SK-N-SH (cell line): Measurements from ENCODE around the gene NECTIN1. TPM values are rescaled to one million over a fixed set of nuclear protein-coding genes. Genes with fewer than 3 reads are reported as not detected.
A peak's percentile ranks its signal among the peaks of the same experiment; 100 is the strongest.

Experiments
- CTCF ChIA-PET: fragments of 300-600, 350-600 bp; formaldehyde crosslinking; extraction: SDS; loops from one replicate; lab custom pipeline; 2021; lab: Yijun Ruan, JAX
- POLR2A ChIA-PET: fragments of 350-600 bp; sonication (Branson Sonifier 250); formaldehyde crosslinking; extraction: SDS; loops from one replicate; lab custom pipeline; 2020; ENCODE audit warnings: antibody characterized with exemption, inconsistent platforms; lab: Yijun Ruan, JAX
- DNase-seq: peaks from one replicate; pipeline ENCODE4 v3.0.0; 2012
- H2AFZ ChIP-seq: fragments of 200-600 bp; sonication (generic); 2 replicates; pipeline ENCODE4 v1.8.1; 2016; ENCODE audit warnings: antibody characterized with exemption, mild to moderate bottlenecking, low read depth
- H3F3A ChIP-seq: fragments of 200-600 bp; sonication (generic); replicated peaks from 2 replicates; pipeline ENCODE3; 2016; ENCODE audit warnings: antibody characterized with exemption, mild to moderate bottlenecking; ENCODE audit not compliant: insufficient read depth
- H3K27ac ChIP-seq, 2 experiments: fragments of 200-500 bp in 1 of 2; fragments of 200-600 bp in 1 of 2; sonication (Bioruptor generic) in 1 of 2; sonication (generic), shearing (Covaris generic) in 1 of 2; 2 replicates each; pipeline versions ENCODE4 v1.5.1 to v1.6.1; 2014 to 2016; ENCODE audit warnings: low read depth in 2 of 2, inconsistent platforms in 1 of 2, low read length in 1 of 2, mild to moderate bottlenecking in 1 of 2, mixed read lengths in 1 of 2
- H3K27me3 ChIP-seq: fragments of 200-600 bp; sonication (generic), shearing (Covaris generic); 2 replicates; pipeline ENCODE4 v1.6.1; 2016; ENCODE audit warnings: mixed run types; ENCODE audit not compliant: insufficient read depth
- H3K36me3 ChIP-seq, 2 experiments: fragments of 200-500 bp in 1 of 2; fragments of 200-600 bp in 1 of 2; sonication (Bioruptor generic) in 1 of 2; sonication (generic) in 1 of 2; replicated peaks in 1 of 2; 2 replicates each; pipeline versions ENCODE3 to v1.5.1; 2014 to 2016; ENCODE audit warnings: low read length in 1 of 2, mild to moderate bottlenecking in 1 of 2; ENCODE audit not compliant: insufficient read depth in 2 of 2, control insufficient read depth in 1 of 2
- H3K4me1 ChIP-seq, 2 experiments: fragments of 200-500 bp in 1 of 2; fragments of 200-600 bp in 1 of 2; sonication (Bioruptor generic) in 1 of 2; sonication (generic), shearing (Covaris generic) in 1 of 2; 2 replicates each; pipeline versions ENCODE4 v1.5.1 to v1.6.1; 2014 to 2016; ENCODE audit warnings: low read depth in 1 of 2, low read length in 1 of 2, mixed run types in 1 of 2; ENCODE audit not compliant: insufficient read depth in 2 of 2, control insufficient read depth in 1 of 2
- H3K4me2 ChIP-seq: fragments of 200-600 bp; sonication (generic), shearing (Covaris generic); 2 replicates; pipeline ENCODE4 v1.6.1; 2017; ENCODE audit warnings: mixed run types
- H3K4me3 ChIP-seq, 2 experiments: fragments of 200-500 bp in 1 of 2; fragments of 200-600 bp in 1 of 2; sonication (Bioruptor generic) in 1 of 2; sonication (generic), shearing (Covaris generic) in 1 of 2; 2 replicates each; pipeline versions ENCODE4 v1.5.1 to v1.8.1; 2014 to 2016; ENCODE audit warnings: low read depth in 2 of 2, inconsistent platforms in 1 of 2, low read length in 1 of 2, mild to moderate bottlenecking in 1 of 2, mixed read lengths in 1 of 2, moderate library complexity in 1 of 2
- H3K79me2 ChIP-seq: fragments of 200-600 bp; sonication (generic); 2 replicates; pipeline ENCODE4 v1.8.1; 2017; ENCODE audit warnings: mild to moderate bottlenecking; ENCODE audit not compliant: insufficient read depth
- H3K9ac ChIP-seq: fragments of 200-600 bp; sonication (generic); 2 replicates; pipeline ENCODE4 v1.6.1; 2017; ENCODE audit warnings: mixed run types
- H3K9me2 ChIP-seq: fragments of 200-600 bp; sonication (generic); 2 replicates; pipeline ENCODE4 v1.6.1; 2017; ENCODE audit warnings: mixed run types
- H3K9me3 ChIP-seq: fragments of 200-600 bp; sonication (generic); 2 replicates; pipeline ENCODE4 v1.6.1; 2017; ENCODE audit warnings: mixed run types, mild to moderate bottlenecking, moderate library complexity
- H4K20me1 ChIP-seq: fragments of 200-600 bp; sonication (generic); 2 replicates; pipeline ENCODE4 v1.6.1; 2017; ENCODE audit warnings: mild to moderate bottlenecking, mixed run types; ENCODE audit not compliant: insufficient read depth
- CTCF ChIP-seq: fragments of 200-600 bp; sonication (generic); IDR thresholded peaks from 2 replicates; pipeline ENCODE4 v1.6.1; 2017; ENCODE audit warnings: antibody characterized with exemption, mild to moderate bottlenecking, moderate library complexity
- EP300 ChIP-seq, 2 experiments: IDR thresholded peaks; 2 replicates each; pipeline versions ENCODE4 v1.4.0 to v1.6.1; 2012; ENCODE audit warnings: borderline replicate concordance in 1 of 2, low read depth in 1 of 2, low read length in 1 of 2
- FOXM1 ChIP-seq: IDR thresholded peaks from 2 replicates; pipeline ENCODE4 v1.4.0; 2012; ENCODE audit warnings: low read depth, mild to moderate bottlenecking
- MXI1 ChIP-seq: IDR thresholded peaks from 2 replicates; pipeline ENCODE4 v1.6.1; 2012; ENCODE audit warnings: mild to moderate bottlenecking, low read depth, low read length, improper control_type of control experiment
- NFIC ChIP-seq: IDR thresholded peaks from 2 replicates; pipeline ENCODE4 v1.4.0; 2012; ENCODE audit warnings: borderline replicate concordance
- PBX3 ChIP-seq: IDR thresholded peaks from 2 replicates; pipeline ENCODE4; 2012
- RFX5 ChIP-seq: IDR thresholded peaks from 2 replicates; pipeline ENCODE4 v1.6.1; 2012; ENCODE audit warnings: mild to moderate bottlenecking, improper control_type of control experiment, low read length
- SMC3 ChIP-seq: IDR thresholded peaks from 2 replicates; pipeline ENCODE4 v1.6.1; 2012; ENCODE audit warnings: low read depth, low read length, improper control_type of control experiment
- TAF1 ChIP-seq: IDR thresholded peaks from 2 replicates; pipeline ENCODE4 v1.6.1; 2012; ENCODE audit warnings: low read depth, mild to moderate bottlenecking, low read length, moderate library complexity, borderline replicate concordance
- TEAD4 ChIP-seq: IDR thresholded peaks from 2 replicates; pipeline ENCODE4 v1.4.0; 2012; ENCODE audit warnings: mild to moderate bottlenecking, borderline replicate concordance; ENCODE audit not compliant: insufficient read depth
- USF1 ChIP-seq: IDR thresholded peaks from 2 replicates; pipeline ENCODE4 v1.4.0; 2012; ENCODE audit warnings: low read depth, borderline replicate concordance
- YY1 ChIP-seq: IDR thresholded peaks from 2 replicates; pipeline ENCODE4 v1.4.0; 2012; ENCODE audit warnings: low read depth, mild to moderate bottlenecking
- WGBS: methylation state at CpG from one replicate; pipeline ENCODE4 v1.1.6; 2017; ENCODE audit warnings: low lambda C conversion rate; 5-methylcytosine and 5-hydroxymethylcytosine counted together
- polyA plus RNA-seq, 3 experiments: library from polyadenylated mRNA; depleted of rRNA; stranded (reverse); fragments of >200 nt; gene quantifications; 2 replicates each; pipeline ENCODE4 v1.2.3, GENCODE V29; 2012

The NECTIN1 gene
- polyA plus RNA-seq, 1 of the 3 experiments (the other 2 are of a cell fraction) = 9.1 TPM

DNA sequence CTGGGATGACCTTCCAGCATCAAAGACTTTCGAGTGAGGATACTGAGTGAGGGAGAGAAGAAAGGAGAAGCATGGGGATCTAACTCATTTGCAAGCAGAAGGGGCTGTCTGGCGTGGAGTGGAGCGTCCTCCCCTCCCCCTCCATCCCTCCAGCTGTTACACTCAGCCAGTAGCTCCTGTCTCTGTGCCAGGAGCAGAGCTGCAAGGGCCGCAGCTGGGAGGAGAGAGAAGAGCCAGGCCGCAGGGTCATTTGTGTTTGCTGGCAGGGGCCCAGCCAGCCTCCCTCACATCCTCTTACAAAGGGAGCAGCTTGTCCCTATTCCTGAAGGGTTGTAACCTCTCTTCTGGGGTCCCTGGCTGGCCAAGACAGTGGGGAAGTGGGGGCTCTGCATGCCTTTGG is 57.9 kb downstream of the NECTIN1 start (continued):
- TF ChIP-seq EP300 (IDR thresholded peaks at IDR 0.05; ENCODE audit: borderline replicate concordance in 1 of 2, low read depth in 1 of 2, low read length in 1 of 2) = peak in 1 of 2 experiments; percentile 65; a peak in 1 of 4 replicates
- TF ChIP-seq PBX3 = no peak
- TF ChIP-seq YY1 = no peak
- TF ChIP-seq USF1 = no peak
- no peak for TF ChIP-seq TEAD4
- peak; percentile 50 for TF ChIP-seq MXI1
- no peak for TF ChIP-seq RFX5
- peak; percentile 20; the same call in 1 of the 2 replicates for TF ChIP-seq SMC3

DNA sequence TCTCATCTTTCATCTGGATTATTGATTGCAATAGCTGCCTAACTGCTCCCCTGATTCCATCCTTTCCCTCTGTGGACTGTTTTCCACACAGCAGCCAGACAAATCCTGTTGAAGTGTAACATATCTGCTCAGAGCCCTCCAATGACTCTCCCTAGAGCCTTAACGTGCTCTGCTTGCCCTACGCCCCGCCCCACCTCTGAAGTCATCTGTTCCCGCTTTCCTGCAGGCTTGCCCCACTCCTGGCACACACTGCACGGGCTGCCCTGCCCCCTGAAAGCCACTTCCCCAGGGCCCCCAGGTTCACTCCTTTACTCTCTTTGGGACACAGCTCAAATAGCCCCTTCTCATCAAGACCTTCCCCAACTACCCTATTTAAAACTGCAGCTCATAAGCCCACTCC is 59.5 kb downstream of the NECTIN1 start:
- Histone ChIP-seq H3K9me2 (no peaks in the 10 kb centered on the region), H3K36me3 (no peaks in the 10 kb centered on the region), H3K27ac (no peak overlapping the region), H3K4me3 (no peak overlapping the region), H3K4me1 (peaks cover 0 to 40% of the 10 kb centered on the region in 2 experiments; a peak in 1 of 4 replicates), H3F3A (no peaks in the 10 kb centered on the region), H2AFZ (no peak overlapping the region), H3K27me3 (no peaks in the 10 kb centered on the region), H3K9me3 (no peaks in the 10 kb centered on the region), H3K4me2 (no peak overlapping the region), H3K79me2 (no peaks in the 10 kb centered on the region), H3K9ac (no peak overlapping the region), H4K20me1 (no peaks in the 10 kb centered on the region)
- WGBS = 97% methylated on average over 5 of the region's 5 CpGs
- TF ChIP-seq USF1 (no peak), PBX3 (no peak), FOXM1 (no peak), NFIC (no peak), EP300 (IDR thresholded peaks at IDR 0.05; ENCODE audit: borderline replicate concordance in 1 of 2, low read depth in 1 of 2, low read length in 1 of 2) (no peak), MXI1 (no peak), CTCF (no peak), TAF1 (no peak)
- CTCF ChIA-PET = interaction anchor here (0.7 to 7.9 kb wide), 6 partner anchors 38 to 633 kb away, joined by 3 to 76 read pairs (median 3); partner anchors contain the start of gene NECTIN1
- DNase-seq = no peak
- POLR2A ChIA-PET = no interaction called here
